Heart right ventricle (tissue), 16 donors: Measurements from ENCODE around the gene LRRN2. TPM values are rescaled to one million over a fixed set of nuclear protein-coding genes. Genes with fewer than 3 reads are reported as not detected.

Experiments
- ATAC-seq, 8 donors: fragments of 200-7000 bp; cut with Tn5 transposase; one replicate each; pipeline ENCODE4 v1.9.1; 2020; ENCODE audit warnings: mild to moderate bottlenecking in 8 of 8, moderate library complexity in 8 of 8, moderate number of reproducible peaks in 1 of 8
- DNase-seq, 2 donors: peaks; one replicate each; pipeline ENCODE4 v3.0.0-alpha.2; 2020
- H3K27ac ChIP-seq, 10 donors: fragments of 200-600 bp; sonication (generic) in 2 of 10; one replicate each; pipeline versions ENCODE4 v1.5.0 to v1.8.0; 2020 to 2022; ENCODE audit warnings: mild to moderate bottlenecking in 3 of 10
- H3K27me3 ChIP-seq, 7 donors: fragments of 200-600 bp; one replicate each; pipeline ENCODE4 v1.8.0; 2021 to 2022; ENCODE audit warnings: mild to moderate bottlenecking in 2 of 7
- H3K36me3 ChIP-seq, 9 donors: fragments of 200-600 bp; sonication (generic) in 1 of 9; one replicate each; pipeline versions ENCODE4 v1.5.0 to v1.8.0; 2020 to 2022; ENCODE audit warnings: mild to moderate bottlenecking in 2 of 9
- H3K4me1 ChIP-seq, 9 donors: fragments of 200-600 bp; sonication (generic) in 1 of 9; one replicate each; pipeline versions ENCODE4 v1.5.0 to v1.8.0; 2020 to 2022; ENCODE audit warnings: mild to moderate bottlenecking in 4 of 9
- H3K4me3 ChIP-seq, 10 donors: fragments of 200-600 bp; sonication (generic) in 2 of 10; one replicate each; pipeline versions ENCODE4 v1.5.0 to v1.8.0; 2020 to 2022; ENCODE audit warnings: mild to moderate bottlenecking in 7 of 10, moderate library complexity in 2 of 10
- H3K9me3 ChIP-seq, 11 donors: fragments of 200-600 bp in 10 of 11; sonication (generic) in 2 of 11; one replicate each; pipeline versions ENCODE4 v1.5.0 to v1.8.0; 2013 to 2022; ENCODE audit warnings: mild to moderate bottlenecking in 2 of 11, control low read depth in 1 of 11, moderate library complexity in 1 of 11
- WGBS, 2 donors: extraction: QIAGEN DNeasy Blood & Tissue Kit; methylation state at CpG; one replicate each; pipeline ENCODE4 v1.1.7; 2013; ENCODE audit warnings: inconsistent platforms in 1 of 2; 5-methylcytosine and 5-hydroxymethylcytosine counted together
- intact Hi-C, 10 donors: fragments of 100-400 bp; cut with DNase I; formaldehyde crosslinking; loops; one replicate each; pipeline versions ENCODE4 v1.11.1 to v1.14.2; 2022
- polyA plus RNA-seq, 2 donors: library from polyadenylated mRNA; stranded (reverse); fragments of 200-250 nt; gene quantifications; one replicate each; pipeline ENCODE4 v1.2.3, GENCODE V29; 2013
- total RNA-seq, 10 donors: library from RNA; stranded (reverse); fragmentation: NEBNext Ultra II Directional in 3 of 10; extraction: Animal tissue kit (Norgen Biotek cat#: 25700) in 3 of 10; gene quantifications; one replicate each; pipeline versions ENCODE4 v1.2.1 to v1.2.4, GENCODE V29; 2021 to 2023
- TF ChIP-seq, protein P1 (sequence below), 9 donors: fragments of 200-600 bp; sonication (generic) in 2 of 9; IDR thresholded peaks; one replicate each; pipeline versions ENCODE4 v1.5.0 to v1.8.0; 2021 to 2022; ENCODE audit warnings: antibody characterized with exemption in 9 of 9, mild to moderate bottlenecking in 5 of 9, moderate library complexity in 1 of 9
- donor health status: Arrhythmogenic right ventricular cardiomyopathy.
- donor health status: ischemic (EF 13 %, LVEDD 7.1; RV severe dilation, severe dysfunction).
- donor health status: healthy with polysubstance abuse.
- donor health status: DM: no; HTN: yes; CAD: no.
- donor health status: DM: no; HTN: no; CAD: no.
- donor health status: ischemic (EF 25% LVEDD 6.9; RV normal size, moderate dysfunction).
- donor health status: ischemic (EF 25% LVEDD 5.7; RV mildly dilated, moderate dysfunction).
- donor health status: healthy.
- donor health status: DM: yes; HTN: yes; CAD: no.
- donor health status: Ischemic cardiomyopathy.
- donor health status: ischemic (EF 35%, LVEDD 5.7; RV mildly dilated, moderate dysfunction).
- donor health status: nonischemic (EF 11% LVEDD 7.7; RV severe dilation, severe dysfunction).
- donor health status: DM: yes; HTN: yes; CAD: no.
- donor health status: PGD.
- donor health status: ischemic (EF 29% LVEDD 5.4; RV normal size, mild dysfunction).
- donor health status: nonischemic (EF 23%, LVEDD 6.1; RV moderate dilation, normal function).

LRRN2 gene
- total and polyA plus RNA-seq, 12 donors, result 0.73 to 2.9 (median 1.1) TPM

GRCh38 chr1:204583909-204584632 is 101.5 kb downstream of the LRRN2 start:
- DNase-seq, result peak; percentile 66 to 72
- Histone ChIP-seq H3K27ac (no peak overlapping the region), H3K9me3 (no peaks in the 10 kb centered on the region), H3K4me1 (peaks cover 0 to 12% (median 3%) of the 10 kb centered on the region in 9 donors), H3K27me3 (no peaks in the 10 kb centered on the region), H3K4me3 (no peak overlapping the region), H3K36me3 (no peaks in the 10 kb centered on the region)
- 77 to 81% methylated on average over 4 of the region's 4 CpGs for WGBS, 2 donors
- ATAC-seq, result peak; percentile 44 to 94 (median 87)
- intact Hi-C loops, result no loop called here
- TF ChIP-seq, protein P1, sequence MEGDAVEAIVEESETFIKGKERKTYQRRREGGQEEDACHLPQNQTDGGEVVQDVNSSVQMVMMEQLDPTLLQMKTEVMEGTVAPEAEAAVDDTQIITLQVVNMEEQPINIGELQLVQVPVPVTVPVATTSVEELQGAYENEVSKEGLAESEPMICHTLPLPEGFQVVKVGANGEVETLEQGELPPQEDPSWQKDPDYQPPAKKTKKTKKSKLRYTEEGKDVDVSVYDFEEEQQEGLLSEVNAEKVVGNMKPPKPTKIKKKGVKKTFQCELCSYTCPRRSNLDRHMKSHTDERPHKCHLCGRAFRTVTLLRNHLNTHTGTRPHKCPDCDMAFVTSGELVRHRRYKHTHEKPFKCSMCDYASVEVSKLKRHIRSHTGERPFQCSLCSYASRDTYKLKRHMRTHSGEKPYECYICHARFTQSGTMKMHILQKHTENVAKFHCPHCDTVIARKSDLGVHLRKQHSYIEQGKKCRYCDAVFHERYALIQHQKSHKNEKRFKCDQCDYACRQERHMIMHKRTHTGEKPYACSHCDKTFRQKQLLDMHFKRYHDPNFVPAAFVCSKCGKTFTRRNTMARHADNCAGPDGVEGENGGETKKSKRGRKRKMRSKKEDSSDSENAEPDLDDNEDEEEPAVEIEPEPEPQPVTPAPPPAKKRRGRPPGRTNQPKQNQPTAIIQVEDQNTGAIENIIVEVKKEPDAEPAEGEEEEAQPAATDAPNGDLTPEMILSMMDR (IDR thresholded peaks at IDR 0.05), result no peak

- 88 to 92% methylated on average over 3 of the region's 3 CpGs for WGBS, 2 donors
- intact Hi-C loops, result no loop called here
- TF ChIP-seq, protein P1 (IDR thresholded peaks at IDR 0.05), result no peak
These were observed 103.8 kb downstream of the LRRN2 start for GRCh38 chr1:204581759-204582158.

GRCh38 chr1:204580862-204581261 is 104.7 kb downstream of the LRRN2 start:
- 85 to 88% methylated on average over 2 of the region's 2 CpGs for WGBS, 2 donors

More at GRCh38 chr1:204581759-204582158, 103.8 kb downstream of the LRRN2 start:
- Histone ChIP-seq H3K27me3 (no peaks in the 10 kb centered on the region), H3K27ac (no peak overlapping the region), H3K4me3 (no peak overlapping the region), H3K36me3 (no peaks in the 10 kb centered on the region), H3K9me3 (no peaks in the 10 kb centered on the region), H3K4me1 (peaks cover 0 to 24% (median 9%) of the 10 kb centered on the region in 9 donors)
- DNase-seq, result no peak
- ATAC-seq, result no peak

DNA sequence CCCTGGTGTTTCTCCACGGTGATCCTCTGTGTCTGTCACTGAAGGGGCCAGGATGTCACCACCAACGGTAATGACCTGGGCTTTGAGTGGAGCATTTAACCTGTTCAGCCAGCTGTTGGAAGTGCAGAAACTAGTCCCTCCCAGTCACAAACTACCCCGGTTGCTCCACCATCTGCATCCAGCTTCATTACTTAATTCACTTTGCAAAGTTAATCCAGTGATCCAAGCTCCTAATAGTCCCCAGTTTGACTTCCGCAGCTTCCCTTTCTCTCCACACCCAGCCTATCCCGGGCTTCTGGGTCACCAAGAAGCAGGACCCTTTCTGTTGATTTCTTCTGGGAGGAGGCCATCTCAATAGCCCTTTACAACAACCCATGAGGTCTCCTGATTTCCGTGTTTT is 105.9 kb downstream of the LRRN2 start:
- peaks cover 0 to 26% (median 13%) of the 10 kb centered on the region in 9 donors for H3K4me1 ChIP-seq
- TF ChIP-seq, protein P1 (IDR thresholded peaks at IDR 0.05), result no peak
- H3K36me3 ChIP-seq, result no peaks in the 10 kb centered on the region
- H3K9me3 ChIP-seq, result no peaks in the 10 kb centered on the region
- H3K27me3 ChIP-seq, result no peaks in the 10 kb centered on the region
- DNase-seq (no peak), ATAC-seq (no peak)
- intact Hi-C loops, result loop anchor here in 1 of 10 donors (10.0 kb wide), 1 partner anchor 365 kb away; no protein-coding TSS in a partner anchor
- H3K27ac ChIP-seq, result peak overlapping the region in 5 of 10 donors; percentile 3 to 69 (median 30)
- H3K4me3 ChIP-seq, result peak overlapping the region in 7 of 10 donors; percentile 10 to 53 (median 47)
- 78 to 80% methylated on average over 6 of the region's 6 CpGs for WGBS, 2 donors

More at GRCh38 chr1:204580862-204581261, 104.7 kb downstream of the LRRN2 start:
- DNase-seq (no peak), ATAC-seq (no peak)
- H3K9me3 ChIP-seq, result no peaks in the 10 kb centered on the region
- H3K36me3 ChIP-seq, result no peaks in the 10 kb centered on the region
- no peaks in the 10 kb centered on the region for H3K27me3 ChIP-seq
- intact Hi-C loops, result no loop called here
- peaks cover 0 to 24% (median 9%) of the 10 kb centered on the region in 9 donors for H3K4me1 ChIP-seq
- TF ChIP-seq, protein P1 (IDR thresholded peaks at IDR 0.05), result no peak
- no peak overlapping the region for H3K4me3 ChIP-seq
- no peak overlapping the region for H3K27ac ChIP-seq
